SK-N-SH (cell line): ENCODE measurements around the gene ARHGEF25. TPM values are rescaled to one million over a fixed set of nuclear protein-coding genes. Genes with fewer than 3 reads are reported as not detected.

Experiments
- CTCF ChIA-PET: fragments of 300-600, 350-600 bp; formaldehyde crosslinking; extraction: SDS; loops from one replicate; lab custom pipeline; 2021; lab: Yijun Ruan, JAX
- POLR2A ChIA-PET: fragments of 350-600 bp; sonication (Branson Sonifier 250); formaldehyde crosslinking; extraction: SDS; loops from one replicate; lab custom pipeline; 2020; ENCODE audit warnings: antibody characterized with exemption, inconsistent platforms; lab: Yijun Ruan, JAX
- DNase-seq: peaks from one replicate; pipeline ENCODE4 v3.0.0; 2012
- H2AFZ ChIP-seq: fragments of 200-600 bp; sonication (generic); 2 replicates; pipeline ENCODE4 v1.8.1; 2016; ENCODE audit warnings: antibody characterized with exemption, mild to moderate bottlenecking, low read depth
- H3F3A ChIP-seq: fragments of 200-600 bp; sonication (generic); replicated peaks from 2 replicates; pipeline ENCODE3; 2016; ENCODE audit warnings: antibody characterized with exemption, mild to moderate bottlenecking; ENCODE audit not compliant: insufficient read depth
- H3K27ac ChIP-seq, 2 experiments: fragments of 200-500 bp in 1 of 2; fragments of 200-600 bp in 1 of 2; sonication (Bioruptor generic) in 1 of 2; sonication (generic), shearing (Covaris generic) in 1 of 2; 2 replicates each; pipeline versions ENCODE4 v1.5.1 to v1.6.1; 2014 to 2016; ENCODE audit warnings: low read depth in 2 of 2, inconsistent platforms in 1 of 2, low read length in 1 of 2, mild to moderate bottlenecking in 1 of 2, mixed read lengths in 1 of 2
- H3K27me3 ChIP-seq: fragments of 200-600 bp; sonication (generic), shearing (Covaris generic); 2 replicates; pipeline ENCODE4 v1.6.1; 2016; ENCODE audit warnings: mixed run types; ENCODE audit not compliant: insufficient read depth
- H3K36me3 ChIP-seq, 2 experiments: fragments of 200-500 bp in 1 of 2; fragments of 200-600 bp in 1 of 2; sonication (Bioruptor generic) in 1 of 2; sonication (generic) in 1 of 2; replicated peaks in 1 of 2; 2 replicates each; pipeline versions ENCODE3 to v1.5.1; 2014 to 2016; ENCODE audit warnings: low read length in 1 of 2, mild to moderate bottlenecking in 1 of 2; ENCODE audit not compliant: insufficient read depth in 2 of 2, control insufficient read depth in 1 of 2
- H3K4me1 ChIP-seq, 2 experiments: fragments of 200-500 bp in 1 of 2; fragments of 200-600 bp in 1 of 2; sonication (Bioruptor generic) in 1 of 2; sonication (generic), shearing (Covaris generic) in 1 of 2; 2 replicates each; pipeline versions ENCODE4 v1.5.1 to v1.6.1; 2014 to 2016; ENCODE audit warnings: low read depth in 1 of 2, low read length in 1 of 2, mixed run types in 1 of 2; ENCODE audit not compliant: insufficient read depth in 2 of 2, control insufficient read depth in 1 of 2
- H3K4me2 ChIP-seq: fragments of 200-600 bp; sonication (generic), shearing (Covaris generic); 2 replicates; pipeline ENCODE4 v1.6.1; 2017; ENCODE audit warnings: mixed run types
- H3K4me3 ChIP-seq, 2 experiments: fragments of 200-500 bp in 1 of 2; fragments of 200-600 bp in 1 of 2; sonication (Bioruptor generic) in 1 of 2; sonication (generic), shearing (Covaris generic) in 1 of 2; 2 replicates each; pipeline versions ENCODE4 v1.5.1 to v1.8.1; 2014 to 2016; ENCODE audit warnings: low read depth in 2 of 2, inconsistent platforms in 1 of 2, low read length in 1 of 2, mild to moderate bottlenecking in 1 of 2, mixed read lengths in 1 of 2, moderate library complexity in 1 of 2
- H3K79me2 ChIP-seq: fragments of 200-600 bp; sonication (generic); 2 replicates; pipeline ENCODE4 v1.8.1; 2017; ENCODE audit warnings: mild to moderate bottlenecking; ENCODE audit not compliant: insufficient read depth
- H3K9ac ChIP-seq: fragments of 200-600 bp; sonication (generic); 2 replicates; pipeline ENCODE4 v1.6.1; 2017; ENCODE audit warnings: mixed run types
- H3K9me2 ChIP-seq: fragments of 200-600 bp; sonication (generic); 2 replicates; pipeline ENCODE4 v1.6.1; 2017; ENCODE audit warnings: mixed run types
- H3K9me3 ChIP-seq: fragments of 200-600 bp; sonication (generic); 2 replicates; pipeline ENCODE4 v1.6.1; 2017; ENCODE audit warnings: mixed run types, mild to moderate bottlenecking, moderate library complexity
- H4K20me1 ChIP-seq: fragments of 200-600 bp; sonication (generic); 2 replicates; pipeline ENCODE4 v1.6.1; 2017; ENCODE audit warnings: mild to moderate bottlenecking, mixed run types; ENCODE audit not compliant: insufficient read depth
- CTCF ChIP-seq: fragments of 200-600 bp; sonication (generic); IDR thresholded peaks from 2 replicates; pipeline ENCODE4 v1.6.1; 2017; ENCODE audit warnings: antibody characterized with exemption, mild to moderate bottlenecking, moderate library complexity
- GABPA ChIP-seq: IDR thresholded peaks from 2 replicates; pipeline ENCODE4 v1.4.0; 2012; ENCODE audit warnings: low read depth, mild to moderate bottlenecking
- GATA2 ChIP-seq: sonication (generic); formaldehyde crosslinking; IDR thresholded peaks from 2 replicates; pipeline ENCODE4 v1.5.0; 2020; ENCODE audit warnings: mild to moderate bottlenecking, missing genetic modification reagents
- MAX ChIP-seq: IDR thresholded peaks from 2 replicates; pipeline ENCODE4 v1.4.0; 2012; ENCODE audit warnings: low read depth
- NRF1 ChIP-seq: IDR thresholded peaks from 2 replicates; pipeline ENCODE4 v1.6.1; 2012; ENCODE audit warnings: low read depth, mild to moderate bottlenecking, low read length
- RAD21 ChIP-seq: IDR thresholded peaks from 2 replicates; pipeline ENCODE4 v1.6.1; 2012; ENCODE audit warnings: mild to moderate bottlenecking, low read length
- SIN3A ChIP-seq: IDR thresholded peaks from 2 replicates; pipeline ENCODE4 v1.6.1; 2012; ENCODE audit warnings: low read depth, mild to moderate bottlenecking, low read length, moderate library complexity, borderline replicate concordance
- SMC3 ChIP-seq: IDR thresholded peaks from 2 replicates; pipeline ENCODE4 v1.6.1; 2012; ENCODE audit warnings: low read depth, low read length, improper control_type of control experiment
- TEAD4 ChIP-seq: IDR thresholded peaks from 2 replicates; pipeline ENCODE4 v1.4.0; 2012; ENCODE audit warnings: mild to moderate bottlenecking, borderline replicate concordance; ENCODE audit not compliant: insufficient read depth
- YY1 ChIP-seq: IDR thresholded peaks from 2 replicates; pipeline ENCODE4 v1.4.0; 2012; ENCODE audit warnings: low read depth, mild to moderate bottlenecking
- WGBS: methylation state at CpG from one replicate; pipeline ENCODE4 v1.1.6; 2017; ENCODE audit warnings: low lambda C conversion rate; 5-methylcytosine and 5-hydroxymethylcytosine counted together
- polyA plus RNA-seq, 3 experiments: library from polyadenylated mRNA; depleted of rRNA; stranded (reverse); fragments of >200 nt; gene quantifications; 2 replicates each; pipeline ENCODE4 v1.2.3, GENCODE V29; 2012
- TF ChIP-seq, protein P1 (sequence below): IDR thresholded peaks from 2 replicates; pipeline ENCODE4 v1.4.0; 2012; ENCODE audit warnings: low read depth, borderline replicate concordance
- TF ChIP-seq, protein P2 (sequence below): IDR thresholded peaks from 2 replicates; pipeline ENCODE4 v1.6.1; 2012; ENCODE audit warnings: mild to moderate bottlenecking, low read depth, low read length, moderate library complexity
- TF ChIP-seq, protein P3 (sequence below): IDR thresholded peaks from 2 replicates; pipeline ENCODE4 v1.4.0; 2012; ENCODE audit warnings: low read depth, borderline replicate concordance

The ARHGEF25 gene
- polyA plus RNA-seq, 1 of the 3 experiments (the other 2 are of a cell fraction) = 48.1 TPM

DNA sequence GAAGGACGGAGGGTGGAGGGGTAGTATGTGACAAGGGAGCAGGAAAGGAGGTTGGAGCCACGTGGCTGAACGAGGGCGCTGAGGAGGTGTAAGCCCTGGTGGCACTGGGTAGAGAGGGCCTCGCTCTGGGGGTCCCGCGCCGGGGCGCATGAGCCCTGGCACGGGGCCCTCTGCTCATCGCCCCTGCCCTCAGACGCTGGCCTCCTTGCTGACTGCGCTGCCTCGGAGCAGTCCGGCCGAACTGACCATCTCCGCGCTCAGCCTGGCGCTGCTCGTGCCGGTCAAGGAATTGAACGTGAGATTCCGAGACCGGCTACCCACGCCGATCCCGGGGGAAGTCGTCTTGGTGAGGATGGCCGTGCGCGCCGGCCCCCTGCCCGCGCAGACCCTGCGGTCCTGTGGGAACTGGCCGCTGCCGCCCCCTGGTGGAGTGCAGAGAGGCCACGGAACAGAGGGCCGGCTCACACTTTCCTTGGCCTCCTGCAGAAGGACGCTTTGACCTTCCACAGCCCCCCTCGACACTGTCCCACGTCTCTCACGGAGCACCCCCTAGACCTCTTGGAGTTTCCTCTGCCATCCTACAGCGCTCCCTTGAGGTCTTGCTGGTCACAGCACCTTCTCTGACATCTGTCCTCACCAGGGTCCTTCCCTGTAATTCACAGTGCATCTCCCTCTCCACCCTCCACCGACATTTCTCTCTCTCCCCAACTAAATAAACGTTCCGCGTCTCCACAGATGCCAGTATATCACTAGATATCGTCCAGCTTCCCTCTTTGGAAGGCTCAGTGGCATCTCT, 10.5 kb downstream of the ARHGEF25 start:
- Histone ChIP-seq H3K9me2 (no peaks in the 10 kb centered on the region), H3K79me2 (no peaks in the 10 kb centered on the region), H3F3A (peaks cover 4% of the 10 kb centered on the region), H3K4me2 (0 out of 2 replicates have a peak overlapping the region, but pooled peaks have one; percentile 58), H3K4me3 (peak overlapping the region in 1 of 2 experiments; percentile 41; a peak in 1 of 4 replicates), H4K20me1 (no peaks in the 10 kb centered on the region), H3K4me1 (peaks cover 0 to 7% of the 10 kb centered on the region in 2 experiments; a peak in 1 of 4 replicates), H3K27me3 (no peaks in the 10 kb centered on the region), H2AFZ (no peak overlapping the region), H3K9me3 (no peaks in the 10 kb centered on the region), H3K27ac (no peak overlapping the region), H3K36me3 (peaks cover 0 to 3% of the 10 kb centered on the region in 2 experiments), H3K9ac (no peak overlapping the region)
- ChIA-PET CTCF (interaction anchor here (0.5 to 11.0 kb wide), 28 partner anchors 10 to 314 kb away, joined by 3 to 298 read pairs (median 4); partner anchors contain the start of genes ARHGEF25, B4GALNT1, DTX3 and PIP4K2C), POLR2A (interaction anchor here (0.6 to 1.9 kb wide), 3 partner anchors 30 to 98 kb away, joined by 3 to 6 read pairs (median 3); partner anchors contain the start of gene PIP4K2C)
- WGBS = 29% methylated on average over 27 of the region's 49 CpGs
- TF ChIP-seq NRF1 (peak; percentile 33), GATA2 (CRISPR knock-in tag) (no peak), SMC3 (peak; percentile 89), TEAD4 (no peak), CTCF (peak; percentile 88), MAX (no peak), GABPA (no peak), RAD21 (peak; percentile 76)
- DNase-seq = peak; percentile 96

GRCh38 chr12:57622293-57623245, 11.3 kb downstream of the ARHGEF25 start:
- CTCF ChIA-PET = interaction anchor here (0.5 to 11.0 kb wide), 24 partner anchors 9 to 315 kb away, joined by 3 to 298 read pairs (median 4); partner anchors contain the start of genes ARHGEF25, B4GALNT1, DTX3 and GLI1
- Histone ChIP-seq H3K9ac (no peak overlapping the region), H3K9me2 (no peaks in the 10 kb centered on the region), H2AFZ (no peak overlapping the region), H3K79me2 (no peaks in the 10 kb centered on the region), H3K9me3 (no peaks in the 10 kb centered on the region), H3K36me3 (peaks cover 0 to 2% of the 10 kb centered on the region in 2 experiments), H3K4me1 (peaks cover 0 to 7% of the 10 kb centered on the region in 2 experiments; a peak in 1 of 4 replicates), H3K4me3 (no peak overlapping the region), H3F3A (peaks cover 4% of the 10 kb centered on the region), H4K20me1 (no peaks in the 10 kb centered on the region), H3K4me2 (no peak overlapping the region), H3K27ac (no peak overlapping the region), H3K27me3 (no peaks in the 10 kb centered on the region)
- 82% methylated on average over 9 of the region's 9 CpGs for WGBS
- POLR2A ChIA-PET = interaction anchor here (0.6 kb wide), 1 partner anchor 99 kb away, joined by 3 read pairs; no protein-coding TSS in a partner anchor
- DNase-seq = no peak
- TF ChIP-seq SIN3A (no peak), YY1 (no peak), RAD21 (no peak), NRF1 (no peak), GATA2 (CRISPR knock-in tag) (no peak)
- TF ChIP-seq, protein P1, sequence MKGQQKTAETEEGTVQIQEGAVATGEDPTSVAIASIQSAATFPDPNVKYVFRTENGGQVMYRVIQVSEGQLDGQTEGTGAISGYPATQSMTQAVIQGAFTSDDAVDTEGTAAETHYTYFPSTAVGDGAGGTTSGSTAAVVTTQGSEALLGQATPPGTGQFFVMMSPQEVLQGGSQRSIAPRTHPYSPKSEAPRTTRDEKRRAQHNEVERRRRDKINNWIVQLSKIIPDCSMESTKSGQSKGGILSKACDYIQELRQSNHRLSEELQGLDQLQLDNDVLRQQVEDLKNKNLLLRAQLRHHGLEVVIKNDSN = no peak
- TF ChIP-seq, protein P2, sequence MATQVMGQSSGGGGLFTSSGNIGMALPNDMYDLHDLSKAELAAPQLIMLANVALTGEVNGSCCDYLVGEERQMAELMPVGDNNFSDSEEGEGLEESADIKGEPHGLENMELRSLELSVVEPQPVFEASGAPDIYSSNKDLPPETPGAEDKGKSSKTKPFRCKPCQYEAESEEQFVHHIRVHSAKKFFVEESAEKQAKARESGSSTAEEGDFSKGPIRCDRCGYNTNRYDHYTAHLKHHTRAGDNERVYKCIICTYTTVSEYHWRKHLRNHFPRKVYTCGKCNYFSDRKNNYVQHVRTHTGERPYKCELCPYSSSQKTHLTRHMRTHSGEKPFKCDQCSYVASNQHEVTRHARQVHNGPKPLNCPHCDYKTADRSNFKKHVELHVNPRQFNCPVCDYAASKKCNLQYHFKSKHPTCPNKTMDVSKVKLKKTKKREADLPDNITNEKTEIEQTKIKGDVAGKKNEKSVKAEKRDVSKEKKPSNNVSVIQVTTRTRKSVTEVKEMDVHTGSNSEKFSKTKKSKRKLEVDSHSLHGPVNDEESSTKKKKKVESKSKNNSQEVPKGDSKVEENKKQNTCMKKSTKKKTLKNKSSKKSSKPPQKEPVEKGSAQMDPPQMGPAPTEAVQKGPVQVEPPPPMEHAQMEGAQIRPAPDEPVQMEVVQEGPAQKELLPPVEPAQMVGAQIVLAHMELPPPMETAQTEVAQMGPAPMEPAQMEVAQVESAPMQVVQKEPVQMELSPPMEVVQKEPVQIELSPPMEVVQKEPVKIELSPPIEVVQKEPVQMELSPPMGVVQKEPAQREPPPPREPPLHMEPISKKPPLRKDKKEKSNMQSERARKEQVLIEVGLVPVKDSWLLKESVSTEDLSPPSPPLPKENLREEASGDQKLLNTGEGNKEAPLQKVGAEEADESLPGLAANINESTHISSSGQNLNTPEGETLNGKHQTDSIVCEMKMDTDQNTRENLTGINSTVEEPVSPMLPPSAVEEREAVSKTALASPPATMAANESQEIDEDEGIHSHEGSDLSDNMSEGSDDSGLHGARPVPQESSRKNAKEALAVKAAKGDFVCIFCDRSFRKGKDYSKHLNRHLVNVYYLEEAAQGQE = no peak
- TF ChIP-seq, protein P3, sequence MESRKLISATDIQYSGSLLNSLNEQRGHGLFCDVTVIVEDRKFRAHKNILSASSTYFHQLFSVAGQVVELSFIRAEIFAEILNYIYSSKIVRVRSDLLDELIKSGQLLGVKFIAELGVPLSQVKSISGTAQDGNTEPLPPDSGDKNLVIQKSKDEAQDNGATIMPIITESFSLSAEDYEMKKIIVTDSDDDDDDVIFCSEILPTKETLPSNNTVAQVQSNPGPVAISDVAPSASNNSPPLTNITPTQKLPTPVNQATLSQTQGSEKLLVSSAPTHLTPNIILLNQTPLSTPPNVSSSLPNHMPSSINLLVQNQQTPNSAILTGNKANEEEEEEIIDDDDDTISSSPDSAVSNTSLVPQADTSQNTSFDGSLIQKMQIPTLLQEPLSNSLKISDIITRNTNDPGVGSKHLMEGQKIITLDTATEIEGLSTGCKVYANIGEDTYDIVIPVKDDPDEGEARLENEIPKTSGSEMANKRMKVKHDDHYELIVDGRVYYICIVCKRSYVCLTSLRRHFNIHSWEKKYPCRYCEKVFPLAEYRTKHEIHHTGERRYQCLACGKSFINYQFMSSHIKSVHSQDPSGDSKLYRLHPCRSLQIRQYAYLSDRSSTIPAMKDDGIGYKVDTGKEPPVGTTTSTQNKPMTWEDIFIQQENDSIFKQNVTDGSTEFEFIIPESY = no peak
